ENCODE data around the gene FAM151A. TPM values are rescaled to one million over a fixed set of nuclear protein-coding genes. Genes with fewer than 3 reads are reported as not detected.

The FAM151A gene
- total RNA-seq, 1 donor from 2014 or later, result not detected

- TF ChIP-seq, protein P1, sequence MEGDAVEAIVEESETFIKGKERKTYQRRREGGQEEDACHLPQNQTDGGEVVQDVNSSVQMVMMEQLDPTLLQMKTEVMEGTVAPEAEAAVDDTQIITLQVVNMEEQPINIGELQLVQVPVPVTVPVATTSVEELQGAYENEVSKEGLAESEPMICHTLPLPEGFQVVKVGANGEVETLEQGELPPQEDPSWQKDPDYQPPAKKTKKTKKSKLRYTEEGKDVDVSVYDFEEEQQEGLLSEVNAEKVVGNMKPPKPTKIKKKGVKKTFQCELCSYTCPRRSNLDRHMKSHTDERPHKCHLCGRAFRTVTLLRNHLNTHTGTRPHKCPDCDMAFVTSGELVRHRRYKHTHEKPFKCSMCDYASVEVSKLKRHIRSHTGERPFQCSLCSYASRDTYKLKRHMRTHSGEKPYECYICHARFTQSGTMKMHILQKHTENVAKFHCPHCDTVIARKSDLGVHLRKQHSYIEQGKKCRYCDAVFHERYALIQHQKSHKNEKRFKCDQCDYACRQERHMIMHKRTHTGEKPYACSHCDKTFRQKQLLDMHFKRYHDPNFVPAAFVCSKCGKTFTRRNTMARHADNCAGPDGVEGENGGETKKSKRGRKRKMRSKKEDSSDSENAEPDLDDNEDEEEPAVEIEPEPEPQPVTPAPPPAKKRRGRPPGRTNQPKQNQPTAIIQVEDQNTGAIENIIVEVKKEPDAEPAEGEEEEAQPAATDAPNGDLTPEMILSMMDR (IDR thresholded peaks at IDR 0.05; ENCODE audit: partially characterized antibody, unreplicated experiment), result no peak
- no peak for DNase-seq
- Mint-ChIP-seq H3K27me3 (ENCODE audit: unreplicated experiment) (peaks cover 3% of the 10 kb centered on the region), H3K36me3 (ENCODE audit: unreplicated experiment) (no peaks in the 10 kb centered on the region), H3K4me1 (ENCODE audit: low read depth, unreplicated experiment) (peaks cover 3% of the 10 kb centered on the region), H3K27ac (ENCODE audit: unreplicated experiment) (no peak overlapping the region), H3K4me3 (ENCODE audit: unreplicated experiment) (no peak overlapping the region), H3K9me3 (ENCODE audit: unreplicated experiment) (peaks cover 2% of the 10 kb centered on the region)
Measured at GRCh38 chr1:54596756-54597155, 26.6 kb downstream of the FAM151A start.

GRCh38 chr1:54595956-54596498 is 27.3 kb downstream of the FAM151A start:
- TF ChIP-seq, protein P1 (IDR thresholded peaks at IDR 0.05; ENCODE audit: partially characterized antibody, unreplicated experiment), result no peak
- no peaks in the 10 kb centered on the region for H3K36me3 Mint-ChIP-seq (ENCODE audit: unreplicated experiment)
- peaks cover 3% of the 10 kb centered on the region for H3K27me3 Mint-ChIP-seq (ENCODE audit: unreplicated experiment)
- H3K27ac Mint-ChIP-seq (ENCODE audit: unreplicated experiment), result no peak overlapping the region
- no peak for DNase-seq
- H3K4me1 Mint-ChIP-seq (ENCODE audit: low read depth, unreplicated experiment), result peaks cover 3% of the 10 kb centered on the region
- no peak overlapping the region for H3K4me3 Mint-ChIP-seq (ENCODE audit: unreplicated experiment)
- H3K9me3 Mint-ChIP-seq (ENCODE audit: unreplicated experiment), result no peaks in the 10 kb centered on the region

DNA sequence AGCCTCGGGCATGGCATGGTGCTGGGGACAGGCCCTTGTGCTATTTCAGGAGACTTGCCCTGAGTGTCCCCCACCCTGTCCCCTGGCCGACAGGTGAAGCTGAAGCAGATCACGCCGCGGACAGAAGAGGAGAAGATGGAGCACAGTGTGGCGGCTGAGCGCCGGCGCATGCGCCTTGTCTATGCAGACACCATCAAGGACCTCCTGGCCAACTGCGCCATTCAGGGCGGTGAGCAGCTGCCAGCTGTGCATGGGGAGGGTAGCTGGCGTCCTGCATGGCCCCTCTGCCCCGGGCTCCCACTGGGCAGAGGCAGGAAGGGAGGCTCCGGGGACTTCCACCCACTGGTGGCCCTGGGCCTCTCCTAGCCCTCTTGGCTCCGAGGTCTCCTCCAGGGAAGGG is 28.9 kb downstream of the FAM151A start:
- no peaks in the 10 kb centered on the region for H3K36me3 Mint-ChIP-seq (ENCODE audit: unreplicated experiment)
- peaks cover 7% of the 10 kb centered on the region for H3K4me1 Mint-ChIP-seq (ENCODE audit: low read depth, unreplicated experiment)
- no peak overlapping the region for H3K27ac Mint-ChIP-seq (ENCODE audit: unreplicated experiment)
- no peak overlapping the region for H3K4me3 Mint-ChIP-seq (ENCODE audit: unreplicated experiment)
- no peak for DNase-seq
- no peaks in the 10 kb centered on the region for H3K27me3 Mint-ChIP-seq (ENCODE audit: unreplicated experiment)
- no peaks in the 10 kb centered on the region for H3K9me3 Mint-ChIP-seq (ENCODE audit: unreplicated experiment)
- TF ChIP-seq, protein P1 (IDR thresholded peaks at IDR 0.05; ENCODE audit: partially characterized antibody, unreplicated experiment), result no peak

- Mint-ChIP-seq H3K27me3 (ENCODE audit: unreplicated experiment) (no peaks in the 10 kb centered on the region), H3K27ac (ENCODE audit: unreplicated experiment) (no peak overlapping the region), H3K4me1 (ENCODE audit: low read depth, unreplicated experiment) (peaks cover 7% of the 10 kb centered on the region), H3K4me3 (ENCODE audit: unreplicated experiment) (no peak overlapping the region), H3K36me3 (ENCODE audit: unreplicated experiment) (no peaks in the 10 kb centered on the region), H3K9me3 (ENCODE audit: unreplicated experiment) (no peaks in the 10 kb centered on the region)
- TF ChIP-seq, protein P1 (IDR thresholded peaks at IDR 0.05; ENCODE audit: partially characterized antibody, unreplicated experiment), result no peak
- no peak for DNase-seq
Measured at GRCh38 chr1:54593571-54594160, 29.7 kb downstream of the FAM151A start.

GRCh38 chr1:54591127-54591756 is 32.1 kb downstream of the FAM151A start:
- Mint-ChIP-seq H3K36me3 (ENCODE audit: unreplicated experiment) (no peaks in the 10 kb centered on the region), H3K4me1 (ENCODE audit: low read depth, unreplicated experiment) (peaks cover 7% of the 10 kb centered on the region), H3K27ac (ENCODE audit: unreplicated experiment) (no peak overlapping the region), H3K4me3 (ENCODE audit: unreplicated experiment) (no peak overlapping the region), H3K9me3 (ENCODE audit: unreplicated experiment) (no peaks in the 10 kb centered on the region), H3K27me3 (ENCODE audit: unreplicated experiment) (no peaks in the 10 kb centered on the region)
- no peak for DNase-seq
- TF ChIP-seq, protein P1 (IDR thresholded peaks at IDR 0.05; ENCODE audit: partially characterized antibody, unreplicated experiment), result no peak
